PFSK-1 (cell line): Measurements from ENCODE around the gene MAP4K4.

Experiments used
- FOXP2 ChIP-seq: optimal IDR thresholded peaks from 2 replicates; pipeline ENCODE3; 2011; ENCODE audit warnings: borderline replicate concordance, control low read depth, inconsistent platforms; ENCODE audit not compliant: insufficient read depth; ENCODE audit errors: extremely low read length, extremely low read depth
- POLR2AphosphoS5 ChIP-seq: IDR thresholded peaks from 2 replicates; pipeline ENCODE4 v1.6.1; 2012; ENCODE audit warnings: low read depth, mild to moderate bottlenecking, control low read depth, low read length, moderate library complexity
- REST ChIP-seq, 2 experiments: IDR thresholded peaks; 2 replicates each; pipeline versions ENCODE4 v1.6.1 to v1.8.0; 2011 to 2012; ENCODE audit warnings: low read depth in 2 of 2, low read length in 2 of 2, control low read depth in 1 of 2, inconsistent platforms in 1 of 2, mild to moderate bottlenecking in 1 of 2, moderate library complexity in 1 of 2; ENCODE audit not compliant: insufficient read depth in 1 of 2
- SIN3A ChIP-seq: IDR thresholded peaks from 2 replicates; pipeline ENCODE4 v1.6.1; 2012; ENCODE audit warnings: mild to moderate bottlenecking, low read length, moderate library complexity, borderline replicate concordance; ENCODE audit not compliant: insufficient read depth
- TAF1 ChIP-seq: IDR thresholded peaks from 2 replicates; pipeline ENCODE4 v1.6.1; 2012; ENCODE audit warnings: low read length, control low read depth, borderline replicate concordance; ENCODE audit not compliant: insufficient read depth

Gene MAP4K4

GRCh38 chr2:101793277-101793969, 95.9 kb downstream of the MAP4K4 start:
- TF ChIP-seq TAF1 (no peak), POLR2AphosphoS5 (no peak)

- no peak for TF ChIP-seq SIN3A
- no peak for TF ChIP-seq TAF1
- no peak for TF ChIP-seq FOXP2
- TF ChIP-seq POLR2AphosphoS5, result no peak
- TF ChIP-seq REST (IDR thresholded peaks at IDR 0.05; ENCODE audit: insufficient read depth in 1 of 2, low read depth in 2 of 2, low read length in 2 of 2), result no peak
These were observed 96.6 kb downstream of the MAP4K4 start for GRCh38 chr2:101794141-101794540.

- no peak for TF ChIP-seq REST (IDR thresholded peaks at IDR 0.05; ENCODE audit: insufficient read depth in 1 of 2, low read depth in 2 of 2, low read length in 2 of 2)
- no peak for TF ChIP-seq TAF1
- TF ChIP-seq POLR2AphosphoS5, result no peak
- TF ChIP-seq SIN3A, result no peak
- no peak for TF ChIP-seq FOXP2
These were observed 97.5 kb downstream of the MAP4K4 start for GRCh38 chr2:101795033-101795432.

GRCh38 chr2:101796825-101797600, 99.5 kb downstream of the MAP4K4 start:
- no peak for TF ChIP-seq POLR2AphosphoS5
- TF ChIP-seq TAF1, result no peak
- no peak for TF ChIP-seq REST (IDR thresholded peaks at IDR 0.05; ENCODE audit: insufficient read depth in 1 of 2, low read depth in 2 of 2, low read length in 2 of 2)

- no peak for TF ChIP-seq SIN3A
- TF ChIP-seq TAF1, result no peak
- no peak for TF ChIP-seq POLR2AphosphoS5
- TF ChIP-seq REST (IDR thresholded peaks at IDR 0.05; ENCODE audit: insufficient read depth in 1 of 2, low read depth in 2 of 2, low read length in 2 of 2), result no peak
- TF ChIP-seq FOXP2, result no peak
These were observed 104.0 kb downstream of the MAP4K4 start for GRCh38 chr2:101801496-101801895.
